Large intestine (tissue), 3 donors: ENCODE results near the gene RARB. TPM values are rescaled to one million over a fixed set of nuclear protein-coding genes. Genes with fewer than 3 reads are reported as not detected.

Experiments used
- DNase-seq, 2 donors: peaks; one replicate each; pipeline versions ENCODE4 v3.0.0 to v3.0.0-alpha.2; 2013
- H3K27ac ChIP-seq: one replicate; pipeline ENCODE4 v1.5.1; 2013; ENCODE audit warnings: low read length
- H3K27me3 ChIP-seq: 2 replicates; pipeline ENCODE4 v1.6.1; 2013; ENCODE audit warnings: low read length; ENCODE audit not compliant: control insufficient read depth, insufficient read depth
- H3K36me3 ChIP-seq: 2 replicates; pipeline ENCODE4 v1.6.1; 2013; ENCODE audit warnings: low read length; ENCODE audit not compliant: control insufficient read depth, insufficient read depth
- H3K4me1 ChIP-seq: one replicate; pipeline ENCODE4 v1.6.1; 2013; ENCODE audit warnings: low read length; ENCODE audit not compliant: control insufficient read depth, insufficient read depth
- H3K4me3 ChIP-seq: one replicate; pipeline ENCODE4 v1.5.1; 2013; ENCODE audit warnings: low read length
- H3K9me3 ChIP-seq: one replicate; pipeline ENCODE4 v1.6.1; 2013; ENCODE audit warnings: mild to moderate bottlenecking, low read depth, low read length, moderate library complexity; ENCODE audit not compliant: control insufficient read depth
- WGBS: methylation state at CpG from one replicate; pipeline ENCODE4 v1.1.5; 2013; ENCODE audit warnings: low lambda C conversion rate; ENCODE audit not compliant: insufficient coverage; 5-methylcytosine and 5-hydroxymethylcytosine counted together
- polyA plus RNA-seq: library from polyadenylated mRNA; unstranded; fragments of 120-200 nt; gene quantifications from one replicate; pipeline ENCODE4 v1.2.1, GENCODE V29; 2013

Gene RARB
- polyA plus RNA-seq, 1 donor: 9.1 TPM

GRCh38 chr3:25456723-25457670, 28.9 kb downstream of the RARB start:
- H3K27ac ChIP-seq: no peak overlapping the region

GRCh38 chr3:25457671-25458419, 29.8 kb downstream of the RARB start:
- Histone ChIP-seq H3K4me1 (peaks cover 11% of the 10 kb centered on the region), H3K27ac (no peak overlapping the region)

More at GRCh38 chr3:25456723-25457670, 28.9 kb downstream of the RARB start:
- no peak for DNase-seq
- Histone ChIP-seq H3K27me3 (no peaks in the 10 kb centered on the region), H3K4me1 (peaks cover 9% of the 10 kb centered on the region), H3K9me3 (no peaks in the 10 kb centered on the region), H3K4me3 (no peak overlapping the region), H3K36me3 (peaks cover 2% of the 10 kb centered on the region)
- WGBS: 100% methylated on average over 1 of the region's 7 CpGs

GRCh38 chr3:25458420-25458814, 30.4 kb downstream of the RARB start:
- Histone ChIP-seq H3K36me3 (peaks cover 3% of the 10 kb centered on the region), H3K4me3 (no peak overlapping the region), H3K4me1 (peaks cover 11% of the 10 kb centered on the region), H3K27me3 (no peaks in the 10 kb centered on the region), H3K9me3 (no peaks in the 10 kb centered on the region), H3K27ac (no peak overlapping the region)
- DNase-seq: no peak
- WGBS: no CpG with 5 or more reads among the region's 2 CpGs

More at GRCh38 chr3:25457671-25458419, 29.8 kb downstream of the RARB start:
- 40% methylated on average over 1 of the region's 7 CpGs for WGBS
- H3K9me3 ChIP-seq: no peaks in the 10 kb centered on the region
- no peak overlapping the region for H3K4me3 ChIP-seq
- H3K36me3 ChIP-seq: peaks cover 3% of the 10 kb centered on the region
- DNase-seq: no peak
- H3K27me3 ChIP-seq: no peaks in the 10 kb centered on the region

GRCh38 chr3:25460751-25461150, 32.7 kb downstream of the RARB start:
- H3K4me3 ChIP-seq: no peak overlapping the region
- H3K27ac ChIP-seq: no peak overlapping the region
- 75% methylated on average over 1 of the region's 2 CpGs for WGBS
- H3K4me1 ChIP-seq: peaks cover 7% of the 10 kb centered on the region
- no peaks in the 10 kb centered on the region for H3K9me3 ChIP-seq
- DNase-seq: no peak
- peaks cover 3% of the 10 kb centered on the region for H3K36me3 ChIP-seq
- no peaks in the 10 kb centered on the region for H3K27me3 ChIP-seq

- Histone ChIP-seq H3K27ac (no peak overlapping the region), H3K4me3 (no peak overlapping the region), H3K27me3 (no peaks in the 10 kb centered on the region), H3K36me3 (peaks cover 3% of the 10 kb centered on the region), H3K9me3 (no peaks in the 10 kb centered on the region), H3K4me1 (peaks cover 2% of the 10 kb centered on the region)
- 93% methylated on average over 2 of the region's 3 CpGs for WGBS
- no peak for DNase-seq
Observed at GRCh38 chr3:25461946-25462345, 33.9 kb downstream of the RARB start.

GRCh38 chr3:25462495-25462894, 34.4 kb downstream of the RARB start:
- H3K4me3 ChIP-seq: no peak overlapping the region
- H3K27ac ChIP-seq: no peak overlapping the region
- peaks cover 3% of the 10 kb centered on the region for H3K36me3 ChIP-seq
- no peak for DNase-seq
- H3K9me3 ChIP-seq: no peaks in the 10 kb centered on the region
- peaks cover 2% of the 10 kb centered on the region for H3K4me1 ChIP-seq
- H3K27me3 ChIP-seq: no peaks in the 10 kb centered on the region
- WGBS: no CpG with 5 or more reads among the region's 1 CpG

- H3K27ac ChIP-seq: no peak overlapping the region
- no peaks in the 10 kb centered on the region for H3K27me3 ChIP-seq
- H3K9me3 ChIP-seq: no peaks in the 10 kb centered on the region
- peaks cover 2% of the 10 kb centered on the region for H3K4me1 ChIP-seq
- peaks cover 3% of the 10 kb centered on the region for H3K36me3 ChIP-seq
- DNase-seq: no peak
- H3K4me3 ChIP-seq: no peak overlapping the region
- no CpG with 5 or more reads among the region's 3 CpGs for WGBS
Observed at GRCh38 chr3:25463836-25464418, 35.9 kb downstream of the RARB start.

GRCh38 chr3:25465266-25465860, 37.3 kb downstream of the RARB start:
- no peak for DNase-seq
- 80% methylated on average over 1 of the region's 5 CpGs for WGBS
- Histone ChIP-seq H3K4me3 (no peak overlapping the region), H3K27ac (no peak overlapping the region), H3K27me3 (no peaks in the 10 kb centered on the region), H3K36me3 (peaks cover 3% of the 10 kb centered on the region), H3K9me3 (no peaks in the 10 kb centered on the region), H3K4me1 (peaks cover 2% of the 10 kb centered on the region)

- no peak overlapping the region for H3K27ac ChIP-seq
- H3K36me3 ChIP-seq: no peaks in the 10 kb centered on the region
- WGBS: no CpG with 5 or more reads among the region's 6 CpGs
- H3K9me3 ChIP-seq: no peaks in the 10 kb centered on the region
- H3K4me3 ChIP-seq: no peak overlapping the region
- H3K4me1 ChIP-seq: no peaks in the 10 kb centered on the region
- DNase-seq: peak in 1 of 2 donors; percentile 24
- H3K27me3 ChIP-seq: no peaks in the 10 kb centered on the region
Observed at GRCh38 chr3:25468866-25469319, 40.8 kb downstream of the RARB start.

GRCh38 chr3:25469558-25469957, 41.5 kb downstream of the RARB start:
- no CpG with 5 or more reads among the region's 2 CpGs for WGBS
- Histone ChIP-seq H3K27me3 (no peaks in the 10 kb centered on the region), H3K4me3 (no peak overlapping the region), H3K9me3 (no peaks in the 10 kb centered on the region), H3K36me3 (no peaks in the 10 kb centered on the region), H3K4me1 (no peaks in the 10 kb centered on the region), H3K27ac (no peak overlapping the region)
- DNase-seq: no peak
